GM19452 (cell line): ENCODE results near the gene DDIT4.

ENCODE experiments used
- ATAC-seq: cut with Tn5 transposase; IDR thresholded peaks from one replicate; pipeline ENCODE4 v1.9.1; 2021; ENCODE audit not compliant: unreplicated experiment

DDIT4 gene

DNA sequence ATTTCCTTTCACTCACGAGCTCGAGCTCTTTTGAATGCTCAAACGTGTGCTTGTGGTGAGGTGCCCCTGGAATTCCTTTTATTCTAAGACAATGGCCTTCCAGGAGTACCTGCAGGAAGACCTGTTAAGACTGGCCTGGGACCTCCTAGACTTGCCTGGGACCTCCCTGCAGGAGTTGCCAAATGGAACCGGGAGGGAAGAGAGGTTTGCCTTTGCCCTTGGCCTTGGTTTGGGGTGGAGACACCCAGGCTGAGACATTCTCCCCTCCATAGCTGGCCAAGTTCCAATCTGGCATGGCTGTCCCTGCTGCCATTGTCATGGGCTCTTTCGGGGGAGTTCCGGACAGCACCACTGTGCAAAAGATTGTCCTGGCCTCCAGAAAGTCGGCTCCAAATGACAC lies 41.3 kb downstream of the DDIT4 start:
- no peak for ATAC-seq

DNA sequence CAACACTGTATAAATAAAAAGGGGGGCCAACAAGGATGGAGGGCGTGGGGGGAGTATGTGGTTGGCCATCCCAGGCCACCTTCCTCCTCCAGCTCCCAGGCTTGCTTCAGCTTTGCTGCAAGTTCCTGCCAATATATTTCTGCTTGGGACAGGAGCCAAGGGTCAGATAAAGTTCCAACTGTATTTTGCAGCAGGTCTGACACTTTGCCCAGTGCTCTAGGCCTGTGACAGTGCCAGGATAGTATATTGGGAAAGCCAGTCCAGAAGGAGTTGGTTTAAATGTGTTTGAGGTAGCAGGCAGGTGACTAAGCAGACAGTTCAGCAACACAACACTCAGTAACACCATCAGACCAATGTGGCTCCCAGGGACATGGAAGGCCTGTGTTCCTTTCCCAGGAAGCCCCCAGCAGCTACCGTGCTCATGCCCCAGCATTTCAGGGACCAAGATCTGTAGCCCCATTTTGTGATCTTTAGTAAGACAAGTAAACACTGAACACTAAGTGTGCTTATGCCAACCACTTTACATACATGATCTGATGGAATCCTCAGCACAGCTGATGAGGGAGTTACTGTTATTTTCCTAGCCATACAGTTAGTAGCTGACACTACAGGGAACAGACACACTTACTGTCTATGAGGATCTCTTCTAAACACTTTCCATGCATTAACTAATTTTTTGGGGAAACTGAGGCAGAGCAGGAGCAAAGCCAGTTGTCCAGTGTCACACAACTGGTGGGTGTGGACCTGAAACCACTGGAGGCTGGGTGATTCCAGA lies 42.1 kb downstream of the DDIT4 start:
- ATAC-seq: no peak

DNA sequence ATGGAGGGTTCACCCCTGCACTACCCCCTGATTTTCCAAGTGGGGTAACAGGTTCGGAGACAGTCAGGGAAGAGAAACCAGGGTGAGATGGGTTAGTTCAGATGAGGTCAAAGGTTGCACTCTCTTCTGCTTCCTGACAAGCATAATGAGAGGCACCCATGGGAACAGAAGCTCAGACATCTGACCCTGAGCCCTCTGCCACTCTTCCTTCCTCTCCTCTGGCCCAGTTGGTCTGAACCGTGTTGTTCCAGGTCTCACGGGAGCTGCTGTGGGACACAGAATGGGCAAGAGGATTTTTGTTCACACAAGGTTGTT lies 42.6 kb downstream of the DDIT4 start:
- ATAC-seq: no peak

- no peak for ATAC-seq
These were observed 43.2 kb downstream of the DDIT4 start for GRCh38 chr10:72316748-72317435.

- ATAC-seq: no peak
These were observed 44.9 kb downstream of the DDIT4 start for GRCh38 chr10:72318418-72319262.

- ATAC-seq: peak; percentile 61
These were observed 45.9 kb downstream of the DDIT4 start for GRCh38 chr10:72319416-72320254.

DNA sequence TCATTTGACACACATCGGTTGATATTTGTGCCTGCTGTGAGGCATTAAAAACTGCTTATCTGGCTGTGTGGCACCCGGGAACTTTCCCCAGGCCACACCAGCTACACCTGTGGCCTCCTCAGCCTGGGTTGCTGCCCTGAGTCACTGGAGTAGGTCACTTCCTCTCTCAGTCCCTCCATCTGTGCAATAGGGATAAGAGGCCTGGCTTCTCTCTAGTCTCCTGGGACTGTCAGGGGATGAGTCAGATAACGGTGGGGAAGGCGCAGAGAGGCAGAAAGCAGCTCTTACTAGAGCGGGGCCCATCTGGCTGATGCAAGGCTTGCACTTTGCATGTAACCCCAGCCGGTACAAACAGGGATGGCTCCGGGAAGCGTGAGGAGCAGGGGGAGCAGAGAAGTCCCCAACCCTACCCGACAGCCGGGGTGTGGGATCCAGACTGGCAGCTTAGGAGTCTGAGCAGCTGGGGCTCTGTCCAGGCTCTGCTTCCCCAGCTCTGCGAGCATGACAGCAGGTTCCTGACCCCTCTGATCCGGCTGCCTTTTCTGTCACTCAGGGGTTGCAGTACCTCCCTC lies 47.0 kb downstream of the DDIT4 start:
- ATAC-seq: peak; percentile 61

DNA sequence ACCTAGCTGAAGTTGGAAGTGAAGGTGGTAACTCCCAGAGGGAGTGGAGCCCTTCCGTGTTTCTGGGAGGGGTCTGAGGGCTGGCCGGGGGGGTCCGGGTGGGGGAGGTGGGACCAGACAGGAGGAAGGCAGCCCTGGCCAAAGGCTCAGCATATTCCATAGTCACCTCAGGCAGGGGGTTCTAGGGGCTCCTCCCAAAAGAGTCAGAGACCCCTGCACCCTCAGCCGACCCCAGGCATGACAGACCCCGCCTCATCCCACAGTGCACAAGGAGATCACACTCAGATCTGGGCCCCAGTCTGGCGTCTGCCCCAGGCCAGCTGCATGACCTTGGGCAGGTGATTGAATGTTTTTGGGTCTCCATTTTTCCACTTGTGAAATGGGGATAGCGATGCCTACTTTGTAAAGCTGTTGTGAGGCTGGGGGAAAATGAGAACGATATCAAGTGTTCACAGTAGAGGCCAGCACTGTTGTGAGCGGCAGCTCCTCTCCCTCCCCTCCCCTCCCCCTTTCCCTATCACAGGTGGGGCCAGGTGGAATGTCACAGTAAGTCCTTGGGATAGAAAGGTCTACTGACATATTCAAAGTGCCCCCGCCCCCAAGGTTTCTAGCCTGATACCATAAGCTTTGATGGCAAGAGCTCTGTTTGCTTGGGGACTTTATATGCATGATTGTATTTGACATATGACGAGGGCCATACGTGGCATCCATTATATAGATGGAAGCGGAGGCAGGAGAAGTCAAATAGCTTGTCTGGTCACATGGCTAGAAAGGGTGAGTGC lies 47.7 kb downstream of the DDIT4 start:
- ATAC-seq: no peak

DNA sequence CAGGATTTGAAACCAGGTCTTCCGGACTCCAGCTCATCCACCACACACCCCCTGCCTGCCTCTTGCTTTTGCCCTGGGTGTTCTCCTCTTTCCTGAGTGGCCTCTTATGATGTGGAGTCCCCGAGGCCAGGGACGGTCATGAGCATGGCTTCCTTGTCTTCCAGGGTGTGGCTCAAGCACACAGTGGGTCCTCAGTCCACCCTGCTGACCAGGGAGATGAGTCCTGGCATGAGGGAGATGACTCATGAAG lies 48.2 kb downstream of the DDIT4 start:
- ATAC-seq: no peak

GRCh38 chr10:72322280-72323058 lies 48.7 kb downstream of the DDIT4 start:
- no peak for ATAC-seq

GRCh38 chr10:72323108-72323749 lies 49.5 kb downstream of the DDIT4 start:
- no peak for ATAC-seq

DNA sequence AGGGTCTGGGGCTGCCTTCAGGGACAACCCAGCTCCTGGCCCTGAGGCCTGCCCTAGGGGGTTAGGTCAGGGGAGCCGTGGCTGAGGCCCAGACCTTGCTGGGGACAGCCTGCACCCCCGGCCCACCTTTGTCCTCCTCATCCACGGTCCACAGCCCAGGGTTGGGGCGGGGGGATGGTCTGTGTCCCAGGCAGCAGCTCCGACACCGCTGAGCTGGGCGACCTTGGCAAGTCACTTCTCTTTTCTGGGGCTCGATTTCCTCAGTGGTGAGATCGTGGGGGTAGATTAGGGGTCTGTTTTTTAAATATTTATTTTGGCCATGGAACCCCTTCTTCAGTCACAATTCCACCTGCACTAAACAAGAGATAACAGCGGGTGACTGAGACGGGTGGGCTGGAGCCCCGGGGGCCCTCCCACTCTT lies 50.1 kb downstream of the DDIT4 start:
- ATAC-seq: no peak
